Parathyroid adenoma (tissue), 2 donors: ENCODE results near the gene POLR3A.
"Not testable (repeated sequence)": the region's sequence is repeated elsewhere in the genome, so short reads cannot be mapped to it uniquely, and the experiment has no call there.

Experiments used
- H2AFZ ChIP-seq: fragments of 300-600 bp; sonication (generic); one replicate; pipeline ENCODE4 v1.7.0; 2017; ENCODE audit warnings: antibody characterized with exemption, mild to moderate bottlenecking
- H3K27ac ChIP-seq: fragments of 300-600 bp; sonication (generic); one replicate; pipeline ENCODE4 v1.7.0; 2017
- H3K27me3 ChIP-seq: fragments of 300-600 bp; sonication (generic); one replicate; pipeline ENCODE4 v1.7.0; 2017; ENCODE audit warnings: low read length; ENCODE audit not compliant: control insufficient read depth, insufficient read depth
- H3K36me3 ChIP-seq: fragments of 300-600 bp; sonication (generic); one replicate; pipeline ENCODE4 v1.7.0; 2017; ENCODE audit warnings: low read length; ENCODE audit not compliant: control insufficient read depth, insufficient read depth
- H3K4me1 ChIP-seq: fragments of 300-600 bp; sonication (generic); one replicate; pipeline ENCODE4 v1.7.0; 2017; ENCODE audit warnings: control low read depth
- H3K4me2 ChIP-seq: fragments of 300-600 bp; sonication (generic); one replicate; pipeline ENCODE4 v1.7.0; 2017; ENCODE audit warnings: low read length
- H3K4me3 ChIP-seq: fragments of 300-600 bp; sonication (generic); one replicate; pipeline ENCODE4 v1.7.0; 2017; ENCODE audit warnings: low read depth, low read length
- H3K79me2 ChIP-seq: fragments of 300-600 bp; sonication (generic); one replicate; pipeline ENCODE4 v1.7.0; 2017; ENCODE audit warnings: control low read depth
- H3K9ac ChIP-seq: fragments of 300-600 bp; sonication (generic); one replicate; pipeline ENCODE4 v1.7.0; 2017; ENCODE audit warnings: mild to moderate bottlenecking
- H3K9me3 ChIP-seq: fragments of 300-600 bp; sonication (generic); one replicate; pipeline ENCODE4 v1.7.0; 2017; ENCODE audit warnings: low read length; ENCODE audit not compliant: control insufficient read depth
- CTCF ChIP-seq: fragments of 300-600 bp; sonication (generic); IDR thresholded peaks from one replicate; pipeline ENCODE4 v1.7.0; 2017; ENCODE audit warnings: antibody characterized with exemption, mild to moderate bottlenecking
- donor health status: primary hyperparathyroidism.

Gene POLR3A

GRCh38 chr10:78066728-78067430 lies 37.6 kb upstream of the POLR3A start:
- H3K9me3 ChIP-seq = no peaks in the 10 kb centered on the region
- no peak overlapping the region for H3K4me3 ChIP-seq
- H3K27me3 ChIP-seq = no peaks in the 10 kb centered on the region
- no peak overlapping the region for H3K27ac ChIP-seq
- no peak for TF ChIP-seq CTCF
- H3K36me3 ChIP-seq = no peaks in the 10 kb centered on the region
- no peak overlapping the region for H3K9ac ChIP-seq
- no peak overlapping the region for H2AFZ ChIP-seq
- H3K79me2 ChIP-seq = no peaks in the 10 kb centered on the region
- no peak overlapping the region for H3K4me2 ChIP-seq
- no peaks in the 10 kb centered on the region for H3K4me1 ChIP-seq

- H3K9me3 ChIP-seq = no peaks in the 10 kb centered on the region
- TF ChIP-seq CTCF = no peak
- H3K4me1 ChIP-seq = no peaks in the 10 kb centered on the region
- no peak overlapping the region for H3K27ac ChIP-seq
- no peak overlapping the region for H2AFZ ChIP-seq
- no peaks in the 10 kb centered on the region for H3K27me3 ChIP-seq
- no peak overlapping the region for H3K4me2 ChIP-seq
- H3K36me3 ChIP-seq = no peaks in the 10 kb centered on the region
- H3K4me3 ChIP-seq = no peak overlapping the region
- H3K79me2 ChIP-seq = no peaks in the 10 kb centered on the region
- H3K9ac ChIP-seq = no peak overlapping the region
Measured at GRCh38 chr10:78066012-78066411, 36.7 kb upstream of the POLR3A start.

- Histone ChIP-seq H3K4me2 (no peak overlapping the region), H3K36me3 (no peaks in the 10 kb centered on the region), H3K9ac (no peak overlapping the region), H3K27me3 (no peaks in the 10 kb centered on the region), H3K79me2 (no peaks in the 10 kb centered on the region), H2AFZ (no peak overlapping the region), H3K9me3 (no peaks in the 10 kb centered on the region), H3K4me1 (no peaks in the 10 kb centered on the region), H3K4me3 (no peak overlapping the region), H3K27ac (no peak overlapping the region)
- TF ChIP-seq CTCF = no peak
Measured at GRCh38 chr10:78065611-78066010, 36.3 kb upstream of the POLR3A start.

GRCh38 chr10:78064919-78065318 lies 35.6 kb upstream of the POLR3A start:
- H3K27ac ChIP-seq, H3K9ac ChIP-seq, H3K9me3 ChIP-seq, H3K4me3 ChIP-seq, H3K36me3 ChIP-seq, H2AFZ ChIP-seq, H3K4me1 ChIP-seq, H3K4me2 ChIP-seq, H3K27me3 ChIP-seq, H3K79me2 ChIP-seq: not testable (repeated sequence)

- Histone ChIP-seq H2AFZ (no peak overlapping the region), H3K4me3 (no peak overlapping the region), H3K4me1 (no peaks in the 10 kb centered on the region), H3K36me3 (no peaks in the 10 kb centered on the region), H3K9ac (no peak overlapping the region), H3K27me3 (no peaks in the 10 kb centered on the region), H3K9me3 (no peaks in the 10 kb centered on the region), H3K4me2 (no peak overlapping the region), H3K79me2 (no peaks in the 10 kb centered on the region), H3K27ac (no peak overlapping the region)
- no peak for TF ChIP-seq CTCF
Measured at GRCh38 chr10:78063236-78063635, 33.9 kb upstream of the POLR3A start.
